Measurements from ENCODE around the gene WDFY3. TPM values are rescaled to one million over a fixed set of nuclear protein-coding genes. Genes with fewer than 3 reads are reported as not detected.
A peak's percentile ranks its signal among the peaks of the same experiment; 100 is the strongest.

Gene WDFY3
- total and polyA plus RNA-seq, 8 donors, result 39.4 to 137 (median 44.5) TPM

- TF ChIP-seq CTCF (IDR thresholded peaks at IDR 0.05), result no peak
- H3K4me3 ChIP-seq, result no peak overlapping the region
- peaks cover 0 to 8% of the 10 kb centered on the region in 2 donors for H3K4me1 ChIP-seq
- DNase-seq (no peak), ATAC-seq (no peak)
- H3K27ac ChIP-seq, result no peak overlapping the region
- peaks cover 0 to 31% of the 10 kb centered on the region in 2 donors for H3K36me3 ChIP-seq
- H3K9me3 ChIP-seq, result no peaks in the 10 kb centered on the region
- H3K27me3 ChIP-seq, result no peaks in the 10 kb centered on the region
- intact Hi-C loops (cut with DNase I), result no loop called here
These were observed 35.2 kb downstream of the WDFY3 start for GRCh38 chr4:84931274-84931673.

- TF ChIP-seq CTCF (IDR thresholded peaks at IDR 0.05), result no peak
- Histone ChIP-seq H3K27me3 (no peaks in the 10 kb centered on the region), H3K4me3 (no peak overlapping the region), H3K9me3 (no peaks in the 10 kb centered on the region), H3K36me3 (peaks cover 0 to 31% of the 10 kb centered on the region in 2 donors), H3K4me1 (peaks cover 7 to 17% of the 10 kb centered on the region in 2 donors), H3K27ac (no peak overlapping the region)
- intact Hi-C loops (cut with DNase I), result no loop called here
- DNase-seq (no peak), ATAC-seq (no peak)
These were observed 38.4 kb downstream of the WDFY3 start for GRCh38 chr4:84928089-84928488.

GRCh38 chr4:84927428-84927827 is 39.1 kb downstream of the WDFY3 start:
- no peaks in the 10 kb centered on the region for H3K9me3 ChIP-seq
- H3K4me1 ChIP-seq, result peaks cover 7 to 12% of the 10 kb centered on the region in 2 donors
- H3K27me3 ChIP-seq, result no peaks in the 10 kb centered on the region
- TF ChIP-seq CTCF (IDR thresholded peaks at IDR 0.05), result no peak
- H3K36me3 ChIP-seq, result peaks cover 0 to 31% of the 10 kb centered on the region in 2 donors
- intact Hi-C loops (cut with DNase I), result no loop called here
- no peak overlapping the region for H3K27ac ChIP-seq
- ATAC-seq (no peak), DNase-seq (no peak)
- H3K4me3 ChIP-seq, result no peak overlapping the region

- Histone ChIP-seq H3K9me3 (no peaks in the 10 kb centered on the region), H3K4me3 (no peak overlapping the region), H3K27me3 (no peaks in the 10 kb centered on the region), H3K36me3 (peaks cover 0 to 24% of the 10 kb centered on the region in 2 donors), H3K4me1 (peaks cover 7 to 24% of the 10 kb centered on the region in 2 donors), H3K27ac (no peak overlapping the region)
- intact Hi-C loops (cut with DNase I), result no loop called here
- TF ChIP-seq CTCF (IDR thresholded peaks at IDR 0.05), result no peak
- DNase-seq (no peak), ATAC-seq (no peak)
These were observed 40.9 kb downstream of the WDFY3 start for GRCh38 chr4:84925558-84925957.

GRCh38 chr4:84924434-84924833 is 42.1 kb downstream of the WDFY3 start:
- Histone ChIP-seq H3K36me3 (peaks cover 0 to 20% of the 10 kb centered on the region in 2 donors), H3K9me3 (no peaks in the 10 kb centered on the region), H3K27me3 (no peaks in the 10 kb centered on the region), H3K27ac (no peak overlapping the region), H3K4me1 (peaks cover 7 to 36% of the 10 kb centered on the region in 2 donors), H3K4me3 (no peak overlapping the region)
- DNase-seq (peak in 1 of 4 donors; percentile 14), ATAC-seq (no peak)
- intact Hi-C loops (cut with DNase I), result no loop called here
- TF ChIP-seq CTCF (IDR thresholded peaks at IDR 0.05), result no peak
